Hematopoietic multipotent progenitor cell treated with erythropoietin and hydrocortisone succinate and interleukin-3 and kit ligand, for 17 days (in vitro differentiated cells): Measurements from ENCODE around the gene IMMP2L.

Experiments
- DNase-seq: peaks from one replicate; pipeline ENCODE4 v3.0.0-alpha.2; 2015; ENCODE audit warnings: low spot score

IMMP2L gene

DNA sequence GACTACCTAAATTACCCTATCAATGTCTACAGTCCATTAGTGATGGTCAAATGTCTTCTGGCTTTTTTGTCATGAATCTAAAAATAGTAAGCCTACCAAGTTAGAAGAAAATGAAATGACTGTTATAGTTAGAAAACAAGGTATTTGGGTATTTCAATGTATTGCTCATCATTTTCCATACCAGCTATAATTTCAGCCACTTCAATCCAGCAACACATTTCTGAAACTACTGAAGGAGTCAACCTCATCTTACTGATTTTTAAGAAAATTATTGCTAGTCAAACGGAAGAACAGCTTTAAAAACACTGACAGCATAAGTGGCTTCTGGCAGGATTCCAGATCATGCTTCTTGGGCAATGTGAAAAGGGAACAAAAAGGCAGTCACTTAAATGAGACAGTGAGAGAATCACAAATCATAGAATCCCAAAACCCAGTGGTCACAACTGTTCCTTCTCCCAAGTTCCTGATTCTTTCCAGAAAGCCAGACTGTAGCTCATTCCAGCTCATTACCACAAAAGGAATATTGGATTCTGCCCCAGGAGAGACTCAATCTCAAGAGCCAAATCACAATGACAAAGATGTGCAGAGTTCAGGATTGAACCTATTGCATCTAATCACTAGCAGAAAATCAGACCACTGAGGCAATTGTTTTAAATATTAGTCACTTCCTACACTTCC is 532.6 kb downstream of the IMMP2L start:
- no peak for DNase-seq

DNA sequence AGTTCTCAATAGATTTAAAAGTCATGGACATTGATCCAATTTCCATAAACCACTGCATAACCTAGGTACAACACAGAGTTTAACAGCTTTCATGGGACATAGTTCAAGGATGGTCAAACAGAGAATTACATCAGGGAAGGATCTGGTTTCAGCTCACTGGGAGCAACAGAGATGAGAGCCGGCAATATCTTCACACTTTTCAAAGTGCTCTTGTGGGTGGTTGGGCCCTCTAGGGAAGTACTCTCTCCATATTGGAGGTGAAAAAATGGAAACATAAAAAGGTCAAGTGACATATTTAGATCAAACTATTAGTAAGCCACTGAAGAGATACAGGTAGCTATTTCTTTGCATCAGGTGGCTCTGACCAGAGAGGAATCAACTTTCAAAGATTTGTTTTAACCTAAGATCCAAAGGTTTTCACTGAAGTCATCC is 533.1 kb downstream of the IMMP2L start:
- no peak for DNase-seq

- DNase-seq: no peak
Observed at GRCh38 chr7:111027396-111027795, 534.9 kb downstream of the IMMP2L start.

DNA sequence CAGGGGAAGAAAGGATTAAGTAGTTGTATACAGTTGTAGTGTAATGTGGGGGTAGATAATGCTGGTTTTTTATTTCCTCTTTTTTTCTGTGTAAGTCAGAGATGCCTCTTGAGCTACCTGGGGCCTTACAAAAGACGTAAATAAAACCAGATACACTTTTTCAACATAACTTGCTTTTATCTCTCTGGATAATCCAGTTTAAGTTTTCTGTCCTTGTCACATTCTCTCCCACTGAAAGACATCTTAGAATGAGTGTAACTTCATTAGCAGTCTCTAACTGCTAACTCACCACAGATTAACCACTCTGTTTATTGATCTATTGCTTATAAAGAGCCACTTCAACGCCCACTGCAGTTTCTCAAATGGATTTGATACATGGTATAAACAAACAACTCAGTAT is 535.5 kb downstream of the IMMP2L start:
- DNase-seq: no peak

DNA sequence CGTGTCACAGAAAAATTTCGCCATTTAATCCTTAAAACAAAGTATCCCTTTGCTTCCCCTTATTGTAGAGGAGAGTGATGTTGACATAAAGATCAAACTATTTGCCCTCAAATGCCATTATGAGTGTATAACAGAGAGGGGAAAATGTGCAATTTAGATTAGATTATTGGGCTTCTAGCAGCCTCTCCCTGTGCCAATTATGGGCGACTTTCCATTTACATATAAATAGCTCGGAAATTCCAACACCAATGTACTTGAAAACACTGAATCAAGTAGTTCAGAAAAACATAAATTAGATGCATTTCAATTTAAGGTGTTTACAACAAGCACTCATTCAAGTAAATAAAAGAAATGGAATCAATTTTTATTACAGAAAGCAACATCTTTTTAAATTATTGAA is 535.9 kb downstream of the IMMP2L start:
- no peak for DNase-seq

GRCh38 chr7:111025006-111025405 is 537.3 kb downstream of the IMMP2L start:
- DNase-seq: no peak

- DNase-seq: no peak
Observed at GRCh38 chr7:111018960-111019736, 543.1 kb downstream of the IMMP2L start.

DNA sequence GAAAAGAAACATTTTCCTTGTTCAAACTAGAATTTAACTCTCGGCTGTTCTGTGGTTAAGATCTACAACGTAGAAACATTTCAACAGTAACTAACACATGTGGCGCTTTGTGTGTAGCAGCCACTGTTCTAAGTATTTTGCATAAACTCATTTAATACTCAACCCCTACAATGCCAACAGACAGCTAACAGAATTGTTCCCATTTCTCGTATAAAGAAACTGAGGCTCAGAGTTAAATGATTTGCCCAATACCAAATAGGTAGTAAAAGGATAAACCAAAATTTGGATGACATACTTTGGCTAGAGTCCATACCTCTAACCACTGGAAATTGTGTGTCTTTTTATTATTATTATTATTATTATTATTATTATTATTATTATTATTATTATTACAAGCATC is 543.8 kb downstream of the IMMP2L start:
- DNase-seq: no peak

DNA sequence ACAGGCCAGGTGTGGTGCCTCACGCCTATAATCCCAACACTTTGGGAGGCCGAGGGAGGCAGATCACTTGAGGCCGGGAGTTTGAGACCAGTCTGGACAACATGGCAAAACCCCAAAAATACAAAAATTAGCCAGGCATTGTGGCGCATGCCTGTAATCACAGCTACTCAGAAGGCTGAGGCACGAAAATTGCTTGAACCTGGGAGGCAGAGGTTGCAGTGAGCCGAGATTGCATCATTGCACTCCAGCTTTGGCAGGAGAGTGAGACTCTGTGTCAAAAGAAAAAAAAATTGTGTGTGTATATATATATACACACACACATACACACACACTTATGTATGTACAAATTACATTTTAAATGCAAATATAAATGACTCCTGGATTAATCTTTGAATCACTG is 548.2 kb downstream of the IMMP2L start:
- DNase-seq: no peak

DNA sequence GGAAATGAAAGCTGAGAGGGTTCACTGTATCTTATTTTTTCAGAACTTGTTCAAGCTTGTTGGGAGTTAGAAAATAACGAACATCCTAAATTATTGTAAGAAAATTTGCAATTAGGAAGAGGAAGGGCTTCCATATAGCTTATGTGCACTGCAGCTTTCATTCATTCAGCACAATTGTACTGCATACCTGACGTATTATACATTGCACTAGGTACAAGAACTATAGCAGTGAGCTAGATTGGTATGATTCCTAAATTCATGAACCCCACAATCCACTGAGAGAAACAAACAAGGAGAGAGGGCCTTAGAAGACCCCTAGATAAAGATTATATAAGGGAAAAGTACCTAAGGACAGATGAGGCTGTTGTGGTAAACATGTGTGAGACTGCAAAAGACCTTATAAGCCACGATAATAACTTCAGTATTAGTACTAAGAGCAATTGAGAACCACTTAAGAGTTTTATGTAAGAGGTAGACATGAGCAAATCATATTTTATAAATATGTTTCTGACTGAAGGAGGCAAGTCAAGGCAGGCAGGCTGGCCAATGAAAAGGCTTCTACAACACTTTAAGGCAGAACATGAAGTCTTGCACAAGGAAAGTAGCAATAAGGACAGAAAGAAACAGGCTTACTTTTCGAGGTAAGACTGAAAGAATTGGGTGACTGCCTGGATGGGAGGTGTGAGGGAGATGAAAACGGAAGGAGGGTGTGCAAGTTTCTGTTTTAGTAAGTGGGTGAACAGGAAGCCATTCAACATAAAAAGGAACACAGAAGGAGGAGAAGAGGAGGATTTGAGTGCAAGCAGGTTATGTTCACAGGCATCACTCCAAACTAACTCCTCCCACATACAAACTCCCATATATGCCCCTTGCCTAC is 549.3 kb downstream of the IMMP2L start:
- DNase-seq: no peak

- DNase-seq: no peak
Observed at GRCh38 chr7:111012149-111012548, 550.1 kb downstream of the IMMP2L start.

DNA sequence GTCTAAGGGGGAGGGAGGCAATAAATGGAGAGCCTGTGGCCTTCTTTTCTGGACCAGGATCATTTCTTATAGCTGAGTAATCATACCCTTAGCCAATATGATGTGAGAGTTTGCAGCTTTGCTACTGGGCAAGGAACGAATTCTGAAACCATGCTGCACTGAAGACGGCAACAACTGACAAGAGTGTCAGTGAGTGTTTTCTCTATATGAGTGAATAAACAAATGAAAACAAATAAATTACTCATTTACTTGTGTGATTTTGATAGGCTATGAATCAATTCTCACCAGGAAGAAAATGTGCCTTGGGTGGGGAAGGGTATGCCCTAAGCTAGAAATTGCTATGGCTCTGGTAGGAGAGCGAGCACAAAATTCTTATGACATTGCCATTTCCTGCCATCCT is 550.8 kb downstream of the IMMP2L start:
- DNase-seq: no peak

DNA sequence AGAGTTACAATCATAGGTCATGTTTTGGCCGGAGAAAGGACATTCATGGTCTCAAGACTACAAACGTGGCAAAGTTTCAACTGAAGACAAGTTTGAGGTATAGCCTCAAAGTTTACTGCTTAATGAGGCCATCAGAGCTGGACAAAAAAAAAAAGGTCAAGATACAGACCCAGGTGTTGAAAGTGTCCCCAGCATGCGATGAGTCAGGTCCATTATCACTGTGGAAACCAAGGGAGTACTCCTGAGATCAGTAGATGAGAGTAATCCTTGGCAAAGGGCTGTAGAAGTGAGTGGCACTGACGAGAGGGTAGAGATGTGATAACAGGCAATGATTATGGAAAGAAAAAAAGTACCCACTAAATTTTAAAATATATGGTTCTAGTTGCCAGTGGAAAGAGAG is 551.5 kb downstream of the IMMP2L start:
- no peak for DNase-seq

- no peak for DNase-seq
Observed at GRCh38 chr7:111009526-111010040, 552.7 kb downstream of the IMMP2L start.

DNA sequence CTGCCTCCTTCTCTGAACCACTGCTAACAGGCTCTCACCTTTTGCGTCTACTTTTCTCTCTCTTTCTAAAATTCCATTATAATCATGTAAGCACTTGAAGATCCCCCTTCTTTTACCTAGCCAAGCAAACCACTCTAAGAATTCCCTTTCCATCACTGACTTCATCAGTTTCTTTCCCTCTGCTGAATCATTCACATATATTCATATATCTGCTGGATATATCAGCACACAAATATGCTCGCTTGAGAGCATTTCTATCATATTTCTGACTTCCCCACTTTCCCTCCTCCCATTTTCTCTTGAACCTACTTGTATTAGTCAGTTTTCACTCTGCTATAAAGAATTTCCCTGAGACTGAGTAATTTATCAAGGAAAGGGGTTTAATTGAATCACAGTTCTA is 555.6 kb downstream of the IMMP2L start:
- no peak for DNase-seq

DNA sequence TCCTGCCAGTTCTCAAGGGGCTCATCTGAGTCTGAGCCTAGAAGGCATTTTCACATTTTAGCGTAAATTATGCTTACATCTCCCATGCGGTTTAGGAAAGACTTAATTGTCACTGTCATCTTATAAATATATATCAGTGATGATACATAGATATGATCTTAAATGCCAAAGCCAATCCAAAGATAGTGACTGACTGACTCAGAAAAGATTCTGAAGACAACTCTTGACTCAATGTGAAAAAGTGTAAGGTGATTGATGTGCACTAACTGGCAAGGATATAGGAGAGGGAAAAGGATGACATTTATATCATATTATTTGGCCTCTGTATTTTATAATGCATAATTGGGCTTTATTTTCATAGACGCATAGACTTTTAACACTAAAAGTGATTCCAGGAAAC is 556.3 kb downstream of the IMMP2L start:
- no peak for DNase-seq

- DNase-seq: no peak
Observed at GRCh38 chr7:111005445-111005844, 556.8 kb downstream of the IMMP2L start.

- DNase-seq: no peak
Observed at GRCh38 chr7:111004310-111004901, 557.9 kb downstream of the IMMP2L start.

DNA sequence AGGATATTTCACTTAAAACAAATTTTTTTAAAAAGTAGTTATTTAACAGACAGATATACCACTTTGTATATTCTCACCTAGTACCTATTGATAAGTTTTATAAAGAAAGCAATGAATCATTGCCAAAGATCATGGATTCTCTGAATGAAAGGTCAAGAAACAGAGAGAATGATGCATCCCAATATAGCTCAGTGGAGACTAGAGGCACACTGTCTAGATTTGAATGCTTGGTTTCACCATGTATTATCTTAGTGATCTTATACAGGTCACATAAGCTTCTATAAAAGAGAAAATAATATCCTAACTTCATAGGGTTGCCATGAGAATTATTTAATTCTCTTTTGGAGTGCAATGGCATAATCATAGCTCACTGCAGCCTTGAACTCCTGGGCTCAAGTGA is 558.4 kb downstream of the IMMP2L start:
- DNase-seq: no peak

DNA sequence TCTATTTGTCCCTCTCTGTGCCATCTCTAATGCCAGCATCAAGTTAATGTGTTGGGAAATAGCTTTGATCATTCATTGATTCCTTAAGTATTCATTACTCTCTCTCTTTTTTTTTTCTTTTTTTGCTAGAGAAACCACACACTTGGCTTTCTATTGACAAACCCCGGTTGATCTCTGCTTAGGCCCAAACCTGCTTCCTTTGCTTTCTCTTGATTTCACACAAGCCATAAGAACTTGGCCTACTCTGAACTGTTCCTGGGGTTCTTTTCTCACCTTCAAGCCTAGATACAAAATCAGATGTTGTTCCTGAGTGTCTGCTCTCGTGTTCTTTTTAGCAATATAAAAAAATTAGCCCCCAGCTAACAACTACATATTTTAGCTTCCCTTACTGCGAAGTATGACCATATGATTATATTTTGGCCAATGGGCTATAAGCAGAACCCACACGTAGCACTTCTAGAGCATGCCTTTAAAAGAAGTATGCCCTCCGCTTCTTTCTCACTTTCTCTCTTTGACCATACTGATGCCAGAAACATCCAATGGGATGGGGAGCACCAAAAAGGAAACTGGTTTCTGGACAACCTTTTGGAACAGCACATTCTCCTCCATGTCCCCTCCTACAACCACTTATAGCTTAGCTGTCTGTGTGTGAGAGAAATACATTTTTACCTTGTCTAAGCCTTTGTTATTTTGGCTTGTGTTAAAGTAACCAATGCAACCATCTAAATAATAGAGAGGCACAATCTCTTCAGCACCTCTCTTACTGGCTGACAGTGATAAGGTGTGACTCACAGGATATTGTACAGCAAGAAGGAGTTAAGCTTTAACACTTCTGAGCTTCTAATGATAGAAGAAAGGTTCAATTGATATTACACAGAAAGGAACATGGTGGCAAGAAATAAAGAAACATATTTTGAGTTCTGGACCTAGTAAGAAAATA is 568.0 kb downstream of the IMMP2L start:
- no peak for DNase-seq

DNA sequence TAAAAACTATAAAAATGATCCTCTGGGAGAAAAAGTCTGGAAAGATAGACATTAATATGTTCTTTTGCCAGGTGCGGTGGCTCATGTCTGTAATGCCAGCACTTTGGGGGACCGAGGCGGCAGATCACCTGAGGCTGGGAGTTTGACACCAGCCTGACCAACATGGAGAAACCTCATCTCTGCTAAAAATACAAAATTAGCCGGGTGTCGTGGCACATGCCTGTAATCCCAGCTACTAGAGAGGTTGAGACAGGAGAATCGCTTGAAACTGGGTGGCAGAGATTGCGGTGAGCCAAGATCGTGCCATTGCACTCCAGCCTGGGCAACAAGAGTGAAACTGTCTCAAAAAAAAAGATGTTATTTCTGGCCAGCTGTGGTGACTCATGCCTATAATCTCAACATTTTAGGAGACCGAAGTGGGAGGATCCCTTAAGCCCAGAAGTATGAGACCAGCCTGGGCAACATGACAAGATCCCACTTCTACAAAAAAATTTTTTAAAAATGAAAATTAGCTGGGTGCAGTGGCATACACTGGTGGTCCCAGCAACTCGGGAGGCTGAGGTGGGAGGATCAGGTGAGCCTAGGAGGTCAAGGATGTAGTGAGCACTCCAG is 573.3 kb downstream of the IMMP2L start:
- no peak for DNase-seq
